ENCODE measurements around the gene VAT1L. TPM values are rescaled to one million over a fixed set of nuclear protein-coding genes. Genes with fewer than 3 reads are reported as not detected.

The VAT1L gene
- total RNA-seq, 2 experiments from 2014 or later, result 0.05 TPM; not detected in 1

- Mint-ChIP-seq H3K36me3 (ENCODE audit: low read depth) (no peaks in the 10 kb centered on the region), H3K4me3 (no peak overlapping the region), H3K27me3 (no peaks in the 10 kb centered on the region), H3K27ac (no peak overlapping the region), H3K9me3 (no peaks in the 10 kb centered on the region), H3K4me1 (no peaks in the 10 kb centered on the region)
- ChIA-PET CTCF (no interaction called here), POLR2A (no interaction called here)
- no peak for DNase-seq
These were observed 110.4 kb downstream of the VAT1L start for GRCh38 chr16:77898671-77899211.

- no peaks in the 10 kb centered on the region for H3K9me3 Mint-ChIP-seq
- DNase-seq, result no peak
- ChIA-PET CTCF (no interaction called here), POLR2A (no interaction called here)
- H3K4me3 Mint-ChIP-seq, result no peak overlapping the region
- H3K27ac Mint-ChIP-seq, result no peak overlapping the region
- H3K27me3 Mint-ChIP-seq, result no peaks in the 10 kb centered on the region
- no peaks in the 10 kb centered on the region for H3K4me1 Mint-ChIP-seq
- H3K36me3 Mint-ChIP-seq (ENCODE audit: low read depth), result no peaks in the 10 kb centered on the region
These were observed 111.1 kb downstream of the VAT1L start for GRCh38 chr16:77899416-77899815.

GRCh38 chr16:77905374-77905920 is 117.1 kb downstream of the VAT1L start:
- Mint-ChIP-seq H3K27ac (no peak overlapping the region), H3K9me3 (no peaks in the 10 kb centered on the region), H3K4me1 (no peaks in the 10 kb centered on the region), H3K36me3 (ENCODE audit: low read depth) (no peaks in the 10 kb centered on the region), H3K27me3 (no peaks in the 10 kb centered on the region), H3K4me3 (no peak overlapping the region)
- DNase-seq, result no peak
- ChIA-PET CTCF (no interaction called here), POLR2A (no interaction called here)

- H3K9me3 Mint-ChIP-seq, result no peaks in the 10 kb centered on the region
- no peak for DNase-seq
- POLR2A ChIA-PET, result no interaction called here
These were observed 121.7 kb downstream of the VAT1L start for GRCh38 chr16:77910021-77910420.

GRCh38 chr16:77912617-77913016 is 124.3 kb downstream of the VAT1L start:
- Mint-ChIP-seq H3K4me3 (no peak overlapping the region), H3K27ac (no peak overlapping the region), H3K9me3 (no peaks in the 10 kb centered on the region), H3K27me3 (no peaks in the 10 kb centered on the region), H3K36me3 (ENCODE audit: low read depth) (no peaks in the 10 kb centered on the region), H3K4me1 (no peaks in the 10 kb centered on the region)
- POLR2A ChIA-PET, result no interaction called here
- CTCF ChIA-PET, result no interaction called here
- DNase-seq, result no peak

More at GRCh38 chr16:77910021-77910420, 121.7 kb downstream of the VAT1L start:
- Mint-ChIP-seq H3K4me3 (no peak overlapping the region), H3K4me1 (no peaks in the 10 kb centered on the region), H3K27ac (no peak overlapping the region), H3K36me3 (ENCODE audit: low read depth) (no peaks in the 10 kb centered on the region), H3K27me3 (no peaks in the 10 kb centered on the region)
- CTCF ChIA-PET, result no interaction called here

GRCh38 chr16:77913738-77914253 is 125.4 kb downstream of the VAT1L start:
- ChIA-PET CTCF (no interaction called here), POLR2A (no interaction called here)
- no peaks in the 10 kb centered on the region for H3K36me3 Mint-ChIP-seq (ENCODE audit: low read depth)
- H3K4me3 Mint-ChIP-seq, result no peak overlapping the region
- H3K27me3 Mint-ChIP-seq, result no peaks in the 10 kb centered on the region
- no peaks in the 10 kb centered on the region for H3K9me3 Mint-ChIP-seq
- DNase-seq, result no peak
- H3K27ac Mint-ChIP-seq, result no peak overlapping the region
- H3K4me1 Mint-ChIP-seq, result no peaks in the 10 kb centered on the region

- ChIA-PET POLR2A (no interaction called here), CTCF (no interaction called here)
- Mint-ChIP-seq H3K4me3 (no peak overlapping the region), H3K4me1 (no peaks in the 10 kb centered on the region), H3K36me3 (ENCODE audit: low read depth) (no peaks in the 10 kb centered on the region), H3K9me3 (no peaks in the 10 kb centered on the region), H3K27ac (no peak overlapping the region), H3K27me3 (no peaks in the 10 kb centered on the region)
- no peak for DNase-seq
These were observed 127.7 kb downstream of the VAT1L start for GRCh38 chr16:77916111-77916510.

- Mint-ChIP-seq H3K4me1 (no peaks in the 10 kb centered on the region), H3K27ac (no peak overlapping the region), H3K36me3 (ENCODE audit: low read depth) (no peaks in the 10 kb centered on the region), H3K4me3 (no peak overlapping the region), H3K9me3 (no peaks in the 10 kb centered on the region), H3K27me3 (no peaks in the 10 kb centered on the region)
- no peak for DNase-seq
- CTCF ChIA-PET, result no interaction called here
- POLR2A ChIA-PET, result no interaction called here
These were observed 129.6 kb downstream of the VAT1L start for GRCh38 chr16:77917971-77918370.

- H3K27ac Mint-ChIP-seq, result no peak overlapping the region
- H3K4me1 Mint-ChIP-seq, result no peaks in the 10 kb centered on the region
These were observed 130.7 kb downstream of the VAT1L start for GRCh38 chr16:77918809-77919707.

GRCh38 chr16:77919761-77920415 is 131.5 kb downstream of the VAT1L start:
- H3K27ac Mint-ChIP-seq, result no peak overlapping the region
- H3K4me3 Mint-ChIP-seq, result no peak overlapping the region
- ChIA-PET CTCF (no interaction called here), POLR2A (no interaction called here)
- peaks cover 2% of the 10 kb centered on the region for H3K27me3 Mint-ChIP-seq
- H3K36me3 Mint-ChIP-seq (ENCODE audit: low read depth), result no peaks in the 10 kb centered on the region
- H3K4me1 Mint-ChIP-seq, result no peaks in the 10 kb centered on the region
- DNase-seq, result no peak
- H3K9me3 Mint-ChIP-seq, result no peaks in the 10 kb centered on the region

More at GRCh38 chr16:77918809-77919707, 130.7 kb downstream of the VAT1L start:
- Mint-ChIP-seq H3K4me3 (no peak overlapping the region), H3K36me3 (ENCODE audit: low read depth) (no peaks in the 10 kb centered on the region), H3K9me3 (no peaks in the 10 kb centered on the region), H3K27me3 (no peaks in the 10 kb centered on the region)
- no peak for DNase-seq
- POLR2A ChIA-PET, result no interaction called here
- CTCF ChIA-PET, result no interaction called here

GRCh38 chr16:77920984-77921383 is 132.6 kb downstream of the VAT1L start:
- Mint-ChIP-seq H3K4me1 (no peaks in the 10 kb centered on the region), H3K27ac (no peak overlapping the region), H3K4me3 (no peak overlapping the region), H3K27me3 (peaks cover 2% of the 10 kb centered on the region), H3K9me3 (no peaks in the 10 kb centered on the region), H3K36me3 (ENCODE audit: low read depth) (no peaks in the 10 kb centered on the region)
- DNase-seq, result no peak
- ChIA-PET CTCF (no interaction called here), POLR2A (no interaction called here)

- H3K4me3 Mint-ChIP-seq, result no peak overlapping the region
- H3K36me3 Mint-ChIP-seq (ENCODE audit: low read depth), result no peaks in the 10 kb centered on the region
- H3K27me3 Mint-ChIP-seq, result peaks cover 2% of the 10 kb centered on the region
- H3K27ac Mint-ChIP-seq, result no peak overlapping the region
- DNase-seq, result no peak
- POLR2A ChIA-PET, result no interaction called here
- no peaks in the 10 kb centered on the region for H3K4me1 Mint-ChIP-seq
- CTCF ChIA-PET, result no interaction called here
- H3K9me3 Mint-ChIP-seq, result no peaks in the 10 kb centered on the region
These were observed 133.9 kb downstream of the VAT1L start for GRCh38 chr16:77922228-77922754.

GRCh38 chr16:77925531-77925930 is 137.2 kb downstream of the VAT1L start:
- ChIA-PET POLR2A (no interaction called here), CTCF (no interaction called here)
- Mint-ChIP-seq H3K36me3 (ENCODE audit: low read depth) (no peaks in the 10 kb centered on the region), H3K27me3 (peaks cover 2% of the 10 kb centered on the region), H3K4me1 (no peaks in the 10 kb centered on the region), H3K27ac (no peak overlapping the region), H3K4me3 (no peak overlapping the region), H3K9me3 (no peaks in the 10 kb centered on the region)
- DNase-seq, result no peak

All from activated CD4-positive, alpha-beta memory T cell treated with anti-CD3 and anti-CD28 coated beads, Interleukin-2, amount 10 ng/mL, durations not matched to agents 7 days and 5 days (primary cell).